SK-N-SH (cell line): ENCODE results near the gene RRP9. TPM values are rescaled to one million over a fixed set of nuclear protein-coding genes. Genes with fewer than 3 reads are reported as not detected.

Source experiments
- CTCF ChIA-PET: fragments of 300-600, 350-600 bp; formaldehyde crosslinking; extraction: SDS; loops from one replicate; lab custom pipeline; 2021; lab: Yijun Ruan, JAX
- POLR2A ChIA-PET: fragments of 350-600 bp; sonication (Branson Sonifier 250); formaldehyde crosslinking; extraction: SDS; loops from one replicate; lab custom pipeline; 2020; ENCODE audit warnings: antibody characterized with exemption, inconsistent platforms; lab: Yijun Ruan, JAX
- DNase-seq: peaks from one replicate; pipeline ENCODE4 v3.0.0; 2012
- H2AFZ ChIP-seq: fragments of 200-600 bp; sonication (generic); 2 replicates; pipeline ENCODE4 v1.8.1; 2016; ENCODE audit warnings: antibody characterized with exemption, mild to moderate bottlenecking, low read depth
- H3F3A ChIP-seq: fragments of 200-600 bp; sonication (generic); replicated peaks from 2 replicates; pipeline ENCODE3; 2016; ENCODE audit warnings: antibody characterized with exemption, mild to moderate bottlenecking; ENCODE audit not compliant: insufficient read depth
- H3K27ac ChIP-seq, 2 experiments: fragments of 200-500 bp in 1 of 2; fragments of 200-600 bp in 1 of 2; sonication (Bioruptor generic) in 1 of 2; sonication (generic), shearing (Covaris generic) in 1 of 2; 2 replicates each; pipeline versions ENCODE4 v1.5.1 to v1.6.1; 2014 to 2016; ENCODE audit warnings: low read depth in 2 of 2, inconsistent platforms in 1 of 2, low read length in 1 of 2, mild to moderate bottlenecking in 1 of 2, mixed read lengths in 1 of 2
- H3K27me3 ChIP-seq: fragments of 200-600 bp; sonication (generic), shearing (Covaris generic); 2 replicates; pipeline ENCODE4 v1.6.1; 2016; ENCODE audit warnings: mixed run types; ENCODE audit not compliant: insufficient read depth
- H3K36me3 ChIP-seq, 2 experiments: fragments of 200-500 bp in 1 of 2; fragments of 200-600 bp in 1 of 2; sonication (Bioruptor generic) in 1 of 2; sonication (generic) in 1 of 2; replicated peaks in 1 of 2; 2 replicates each; pipeline versions ENCODE3 to v1.5.1; 2014 to 2016; ENCODE audit warnings: low read length in 1 of 2, mild to moderate bottlenecking in 1 of 2; ENCODE audit not compliant: insufficient read depth in 2 of 2, control insufficient read depth in 1 of 2
- H3K4me1 ChIP-seq, 2 experiments: fragments of 200-500 bp in 1 of 2; fragments of 200-600 bp in 1 of 2; sonication (Bioruptor generic) in 1 of 2; sonication (generic), shearing (Covaris generic) in 1 of 2; 2 replicates each; pipeline versions ENCODE4 v1.5.1 to v1.6.1; 2014 to 2016; ENCODE audit warnings: low read depth in 1 of 2, low read length in 1 of 2, mixed run types in 1 of 2; ENCODE audit not compliant: insufficient read depth in 2 of 2, control insufficient read depth in 1 of 2
- H3K4me2 ChIP-seq: fragments of 200-600 bp; sonication (generic), shearing (Covaris generic); 2 replicates; pipeline ENCODE4 v1.6.1; 2017; ENCODE audit warnings: mixed run types
- H3K4me3 ChIP-seq, 2 experiments: fragments of 200-500 bp in 1 of 2; fragments of 200-600 bp in 1 of 2; sonication (Bioruptor generic) in 1 of 2; sonication (generic), shearing (Covaris generic) in 1 of 2; 2 replicates each; pipeline versions ENCODE4 v1.5.1 to v1.8.1; 2014 to 2016; ENCODE audit warnings: low read depth in 2 of 2, inconsistent platforms in 1 of 2, low read length in 1 of 2, mild to moderate bottlenecking in 1 of 2, mixed read lengths in 1 of 2, moderate library complexity in 1 of 2
- H3K79me2 ChIP-seq: fragments of 200-600 bp; sonication (generic); 2 replicates; pipeline ENCODE4 v1.8.1; 2017; ENCODE audit warnings: mild to moderate bottlenecking; ENCODE audit not compliant: insufficient read depth
- H3K9ac ChIP-seq: fragments of 200-600 bp; sonication (generic); 2 replicates; pipeline ENCODE4 v1.6.1; 2017; ENCODE audit warnings: mixed run types
- H3K9me2 ChIP-seq: fragments of 200-600 bp; sonication (generic); 2 replicates; pipeline ENCODE4 v1.6.1; 2017; ENCODE audit warnings: mixed run types
- H3K9me3 ChIP-seq: fragments of 200-600 bp; sonication (generic); 2 replicates; pipeline ENCODE4 v1.6.1; 2017; ENCODE audit warnings: mixed run types, mild to moderate bottlenecking, moderate library complexity
- H4K20me1 ChIP-seq: fragments of 200-600 bp; sonication (generic); 2 replicates; pipeline ENCODE4 v1.6.1; 2017; ENCODE audit warnings: mild to moderate bottlenecking, mixed run types; ENCODE audit not compliant: insufficient read depth
- CTCF ChIP-seq: fragments of 200-600 bp; sonication (generic); IDR thresholded peaks from 2 replicates; pipeline ENCODE4 v1.6.1; 2017; ENCODE audit warnings: antibody characterized with exemption, mild to moderate bottlenecking, moderate library complexity
- ELF1 ChIP-seq: IDR thresholded peaks from 2 replicates; pipeline ENCODE4 v1.4.0; 2012
- FOSL2 ChIP-seq: IDR thresholded peaks from 2 replicates; pipeline ENCODE4 v1.4.0; 2012; ENCODE audit warnings: low read depth, mild to moderate bottlenecking, moderate library complexity, borderline replicate concordance
- IRF3 ChIP-seq: fragments of 150-350 bp; IDR thresholded peaks from 2 replicates; pipeline ENCODE4 v1.6.1; 2016; ENCODE audit warnings: mild to moderate bottlenecking, low read depth, low read length
- NRF1 ChIP-seq: IDR thresholded peaks from 2 replicates; pipeline ENCODE4 v1.6.1; 2012; ENCODE audit warnings: low read depth, mild to moderate bottlenecking, low read length
- POLR2AphosphoS5 ChIP-seq: IDR thresholded peaks from 2 replicates; pipeline ENCODE4 v1.6.1; 2012; ENCODE audit warnings: low read depth, low read length
- TAF1 ChIP-seq: IDR thresholded peaks from 2 replicates; pipeline ENCODE4 v1.6.1; 2012; ENCODE audit warnings: low read depth, mild to moderate bottlenecking, low read length, moderate library complexity, borderline replicate concordance
- TCF12 ChIP-seq: IDR thresholded peaks from 2 replicates; pipeline ENCODE4 v1.4.0; 2012
- TEAD4 ChIP-seq: IDR thresholded peaks from 2 replicates; pipeline ENCODE4 v1.4.0; 2012; ENCODE audit warnings: mild to moderate bottlenecking, borderline replicate concordance; ENCODE audit not compliant: insufficient read depth
- USF2 ChIP-seq: fragments of 150-350 bp; IDR thresholded peaks from 2 replicates; pipeline ENCODE4 v1.6.1; 2017; ENCODE audit warnings: antibody characterized with exemption, low read length, low read depth, borderline replicate concordance
- ZBTB33 ChIP-seq: IDR thresholded peaks from 2 replicates; pipeline ENCODE4 v1.4.0; 2012; ENCODE audit warnings: low read depth, borderline replicate concordance
- WGBS: methylation state at CpG from one replicate; pipeline ENCODE4 v1.1.6; 2017; ENCODE audit warnings: low lambda C conversion rate; 5-methylcytosine and 5-hydroxymethylcytosine counted together
- polyA plus RNA-seq, 3 experiments: library from polyadenylated mRNA; depleted of rRNA; stranded (reverse); fragments of >200 nt; gene quantifications; 2 replicates each; pipeline ENCODE4 v1.2.3, GENCODE V29; 2012
- TF ChIP-seq, protein P1 (sequence below): IDR thresholded peaks from 2 replicates; pipeline ENCODE4; 2012

RRP9 gene
- polyA plus RNA-seq, 1 of the 3 experiments (the other 2 are of a cell fraction), result 49.6 TPM

DNA sequence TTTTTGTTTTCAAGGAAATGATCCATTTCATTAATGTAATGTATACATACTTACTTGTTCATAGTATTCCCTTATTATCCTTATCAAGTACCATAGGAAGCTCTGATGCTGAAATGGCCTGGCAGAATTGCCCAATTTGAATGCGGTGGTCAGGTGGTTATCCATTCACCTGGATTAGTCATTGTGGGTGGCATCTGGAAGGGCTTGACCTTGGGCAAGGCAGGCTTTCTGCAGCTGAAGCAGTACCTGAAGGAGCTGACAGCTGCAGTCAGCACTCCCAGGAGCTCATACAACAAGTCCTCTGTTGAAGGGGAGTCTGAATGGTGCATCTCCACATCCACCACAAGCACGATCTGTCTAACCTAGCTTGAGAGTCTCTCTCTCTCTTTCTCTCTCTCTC is 54.1 kb downstream of the RRP9 start:
- no peaks in the 10 kb centered on the region for H3K4me1 ChIP-seq
- DNase-seq, result no peak
- no peaks in the 10 kb centered on the region; the same call in 1 of the 2 replicates for H3K27me3 ChIP-seq
- no peaks in the 10 kb centered on the region for H3K36me3 ChIP-seq
- H3K9ac ChIP-seq, result no peak overlapping the region
- H3K27ac ChIP-seq, result no peak overlapping the region
- no peaks in the 10 kb centered on the region for H4K20me1 ChIP-seq
- POLR2A ChIA-PET, result no interaction called here
- CTCF ChIA-PET, result interaction anchor here (1.0 kb wide), 1 partner anchor 54 kb away, joined by 3 read pairs; the partner anchor contains the start of gene RRP9
- no peak overlapping the region for H3K4me2 ChIP-seq
- no peaks in the 10 kb centered on the region for H3F3A ChIP-seq
- no peak overlapping the region for H2AFZ ChIP-seq
- no peaks in the 10 kb centered on the region for H3K79me2 ChIP-seq
- no peaks in the 10 kb centered on the region for H3K9me3 ChIP-seq
- 46% methylated on average over 2 of the region's 2 CpGs for WGBS
- TF ChIP-seq ZBTB33, result no peak
- no peak for TF ChIP-seq IRF3
- no peak for TF ChIP-seq NRF1
- no peak for TF ChIP-seq CTCF
- no peak overlapping the region for H3K4me3 ChIP-seq
- H3K9me2 ChIP-seq, result no peaks in the 10 kb centered on the region

- no peak overlapping the region for H3K4me3 ChIP-seq
- no peaks in the 10 kb centered on the region for H3K79me2 ChIP-seq
- H3K9me2 ChIP-seq, result no peaks in the 10 kb centered on the region
These were observed 55.3 kb downstream of the RRP9 start for GRCh38 chr3:51886447-51886846.

More at GRCh38 chr3:51886447-51886846, 55.3 kb downstream of the RRP9 start:
- Histone ChIP-seq H3K4me1 (no peaks in the 10 kb centered on the region), H3K9me3 (no peaks in the 10 kb centered on the region), H4K20me1 (no peaks in the 10 kb centered on the region), H3K27ac (no peak overlapping the region), H3F3A (no peaks in the 10 kb centered on the region), H3K36me3 (no peaks in the 10 kb centered on the region), H3K4me2 (no peak overlapping the region), H2AFZ (no peak overlapping the region), H3K9ac (no peak overlapping the region), H3K27me3 (no peaks in the 10 kb centered on the region; the same call in 1 of the 2 replicates)
- TF ChIP-seq ELF1 (no peak), ZBTB33 (no peak), TCF12 (no peak), FOSL2 (no peak), POLR2AphosphoS5 (no peak), USF2 (no peak), TEAD4 (no peak), TAF1 (no peak), NRF1 (no peak)
- TF ChIP-seq, protein P1, sequence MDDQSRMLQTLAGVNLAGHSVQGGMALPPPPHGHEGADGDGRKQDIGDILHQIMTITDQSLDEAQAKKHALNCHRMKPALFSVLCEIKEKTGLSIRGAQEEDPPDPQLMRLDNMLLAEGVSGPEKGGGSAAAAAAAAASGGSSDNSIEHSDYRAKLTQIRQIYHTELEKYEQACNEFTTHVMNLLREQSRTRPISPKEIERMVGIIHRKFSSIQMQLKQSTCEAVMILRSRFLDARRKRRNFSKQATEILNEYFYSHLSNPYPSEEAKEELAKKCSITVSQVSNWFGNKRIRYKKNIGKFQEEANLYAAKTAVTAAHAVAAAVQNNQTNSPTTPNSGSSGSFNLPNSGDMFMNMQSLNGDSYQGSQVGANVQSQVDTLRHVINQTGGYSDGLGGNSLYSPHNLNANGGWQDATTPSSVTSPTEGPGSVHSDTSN, result no peak
- ChIA-PET CTCF (interaction anchor here (1.0 kb wide), 1 partner anchor 55 kb away, joined by 3 read pairs; the partner anchor contains the start of gene RRP9), POLR2A (no interaction called here)
- DNase-seq, result no peak
